Activated CD4-positive, alpha-beta memory T cell treated with anti-CD3 and anti-CD28 coated beads, Interleukin-2, amount 10 ng/mL, durations not matched to agents 7 days and 5 days (primary cell): ENCODE data around the gene SYCE3. TPM values are rescaled to one million over a fixed set of nuclear protein-coding genes. Genes with fewer than 3 reads are reported as not detected.
"Not testable (repeated sequence)": the region's sequence is repeated elsewhere in the genome, so short reads cannot be mapped to it uniquely, and the experiment has no call there.

Source experiments
- CTCF ChIA-PET: fragments of 350-600 bp; sonication (Branson Sonifier 250); formaldehyde crosslinking; loops from one replicate; lab custom pipeline; 2021; ENCODE audit warnings: antibody characterized with exemption, inconsistent platforms; lab: Charles Lee
- POLR2A ChIA-PET: fragments of 350-600 bp; sonication (Branson Sonifier 250); formaldehyde crosslinking; loops from one replicate; lab custom pipeline; 2021; ENCODE audit warnings: antibody characterized with exemption; lab: Charles Lee
- DNase-seq: peaks from one replicate; pipeline ENCODE4 v3.0.0-alpha.2; 2020
- H3K27ac Mint-ChIP-seq: one replicate; pipeline ENCODE4 v1.8.0; 2021; ENCODE audit warnings: mild to moderate bottlenecking, mixed read lengths
- H3K27me3 Mint-ChIP-seq: one replicate; pipeline ENCODE4 v1.8.0; 2021; ENCODE audit warnings: mixed read lengths
- H3K36me3 Mint-ChIP-seq: one replicate; pipeline ENCODE4 v1.8.0; 2021; ENCODE audit warnings: low read depth, mixed read lengths
- H3K4me1 Mint-ChIP-seq: one replicate; pipeline ENCODE4 v1.8.0; 2021; ENCODE audit warnings: mixed read lengths
- H3K4me3 Mint-ChIP-seq: one replicate; pipeline ENCODE4 v1.8.0; 2021; ENCODE audit warnings: mild to moderate bottlenecking, mixed read lengths
- H3K9me3 Mint-ChIP-seq: one replicate; pipeline ENCODE4 v1.8.0; 2021; ENCODE audit warnings: mixed read lengths
- total RNA-seq, 2 experiments: library from RNA; stranded (reverse); gene quantifications; one replicate each; pipeline ENCODE4 v1.2.3, GENCODE V29; 2021

SYCE3 gene, protein sequence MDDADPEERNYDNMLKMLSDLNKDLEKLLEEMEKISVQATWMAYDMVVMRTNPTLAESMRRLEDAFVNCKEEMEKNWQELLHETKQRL
- total RNA-seq: under 1 TPM; 0.58 to 0.71 TPM

DNA sequence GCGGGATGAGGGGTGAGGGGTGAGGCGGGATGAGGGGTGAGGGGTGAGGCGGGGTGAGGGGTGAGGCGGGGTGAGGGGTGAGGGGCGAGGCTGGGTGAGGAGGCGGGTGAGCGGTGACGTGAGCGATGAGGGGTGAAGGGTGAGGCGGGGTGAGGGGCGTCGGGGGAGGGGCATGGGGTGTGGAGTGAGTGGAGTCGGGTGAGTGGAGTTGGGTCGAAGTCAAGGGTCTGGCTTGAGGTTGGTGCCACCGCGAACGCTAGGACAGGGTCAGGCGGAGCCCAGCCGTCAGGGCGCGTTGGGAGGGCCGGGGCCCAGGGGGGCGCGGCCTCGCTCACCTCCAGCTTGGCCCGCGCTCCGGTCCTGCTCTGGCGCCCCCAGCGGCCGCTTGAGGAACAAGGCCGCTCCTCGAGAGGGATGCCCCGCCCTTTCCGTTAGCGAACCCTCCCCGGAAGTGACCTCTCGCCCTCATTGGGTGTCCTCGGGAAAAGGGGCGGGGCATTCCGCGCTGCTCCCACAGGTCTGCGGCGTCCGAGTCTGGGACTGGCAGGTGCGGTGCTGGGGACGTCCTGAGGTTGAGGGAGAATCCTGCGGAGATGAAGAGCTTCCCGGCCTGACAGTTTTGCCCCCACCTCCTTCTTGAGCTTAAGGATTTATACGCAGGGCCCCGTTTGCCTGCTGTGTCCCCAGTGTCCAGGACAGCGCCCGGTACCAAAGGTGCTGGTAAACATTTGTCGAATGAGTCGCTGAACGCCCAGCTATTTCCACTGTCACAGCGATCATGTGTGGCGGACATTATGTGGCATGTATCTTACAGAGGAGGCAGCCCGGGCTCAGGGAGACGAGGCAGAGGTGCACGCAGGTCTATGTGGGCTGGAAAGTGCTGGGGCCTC is at the start of gene SYCE3:
Gene SYCE3 (minus strand): TSS at position 397 of the 890 bp plus-strand sequence. CDS start 6,514 bp downstream, outside the sequence.
- POLR2A ChIA-PET: interaction anchor here (1.1 to 8.1 kb wide), 16 partner anchors 8 to 57 kb away, joined by 4 to 109 read pairs (median 12); partner anchors contain the start of genes CHKB, CPT1B, LMF2 and NCAPH2
- CTCF ChIA-PET: interaction anchor here (0.6 to 4.0 kb wide), 19 partner anchors 10 to 179 kb away, joined by 3 to 48 read pairs (median 6); partner anchors contain the start of genes ARSA, KLHDC7B, SCO2 and TYMP
- peak; percentile 98 for DNase-seq
- no peaks in the 10 kb centered on the region for H3K36me3 Mint-ChIP-seq
- peaks cover 26% of the 10 kb centered on the region for H3K4me1 Mint-ChIP-seq
- H3K4me3 Mint-ChIP-seq: peak within 1 kb of the TSS; percentile 77
- H3K9me3 Mint-ChIP-seq: no peaks in the 10 kb centered on the region
- H3K27me3 Mint-ChIP-seq: peaks cover 25% of the 10 kb centered on the region
- H3K27ac Mint-ChIP-seq: peak within 1 kb of the TSS; percentile 48

DNA sequence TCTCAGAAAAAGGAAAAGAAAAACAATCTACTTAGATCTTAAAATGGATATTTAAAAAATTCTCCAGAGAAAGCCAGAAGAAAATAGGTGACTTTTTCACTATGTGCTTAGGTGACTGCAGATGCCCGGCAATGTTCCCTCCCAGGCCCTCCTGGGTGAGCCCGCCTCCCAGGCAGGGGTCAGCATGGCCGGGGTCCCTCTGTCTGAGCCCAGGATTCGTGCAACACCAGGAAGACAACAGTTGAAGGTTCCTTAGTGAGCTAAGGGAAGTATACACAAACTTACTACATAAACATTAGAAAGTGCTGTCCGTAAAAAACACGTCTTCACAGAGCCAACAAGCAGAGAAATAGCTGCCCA is 49.4 kb upstream of the SYCE3 start:
- H3K4me3 Mint-ChIP-seq: no peak overlapping the region
- POLR2A ChIA-PET: interaction anchor here (1.9 kb wide), 1 partner anchor 9 kb away, joined by 5 read pairs; no protein-coding TSS in a partner anchor
- H3K36me3 Mint-ChIP-seq: no peaks in the 10 kb centered on the region
- DNase-seq: no peak
- CTCF ChIA-PET: interaction anchor here (1.0 kb wide), 1 partner anchor 8 kb away, joined by 3 read pairs; no protein-coding TSS in a partner anchor
- H3K9me3 Mint-ChIP-seq: no peaks in the 10 kb centered on the region
- no peak overlapping the region for H3K27ac Mint-ChIP-seq
- H3K4me1 Mint-ChIP-seq: peaks cover 3% of the 10 kb centered on the region
- peaks cover 30% of the 10 kb centered on the region for H3K27me3 Mint-ChIP-seq

DNA sequence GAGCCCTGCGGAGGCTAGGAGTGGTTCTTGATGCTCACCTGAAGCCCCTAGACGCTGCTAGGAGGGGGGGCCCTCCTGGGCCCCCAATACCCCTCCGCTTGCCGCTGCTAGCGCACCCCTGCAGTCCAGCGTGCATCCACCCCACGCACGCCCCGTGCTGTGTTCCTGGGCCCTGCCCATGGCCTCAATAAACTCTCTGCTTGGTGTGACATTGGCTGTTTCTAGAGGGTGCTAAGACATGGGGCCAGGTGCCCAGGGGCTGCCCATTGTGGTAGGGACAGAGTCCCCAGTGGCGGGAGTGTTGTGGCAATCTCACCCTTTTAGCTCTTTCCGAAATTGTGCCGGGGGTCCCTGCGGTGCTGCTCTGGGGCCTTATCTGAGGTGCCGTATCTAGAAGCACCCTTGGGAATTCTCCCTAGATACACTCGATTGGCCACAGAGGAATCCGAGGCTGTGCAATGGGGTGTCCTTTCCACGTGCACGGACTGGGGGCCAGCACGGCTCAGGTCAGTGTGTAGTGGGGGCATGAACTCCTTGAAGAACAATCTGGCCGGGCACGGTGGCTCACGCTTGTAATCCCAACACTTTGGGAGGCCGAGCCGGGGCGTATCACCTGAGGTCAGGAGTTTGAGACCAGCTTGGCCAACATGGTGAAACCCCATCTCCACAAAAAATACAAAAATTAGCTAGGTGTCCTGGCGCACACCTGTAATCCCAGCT is 48.8 kb upstream of the SYCE3 start:
- Mint-ChIP-seq H3K4me1 (peaks cover 3% of the 10 kb centered on the region), H3K27ac (no peak overlapping the region), H3K4me3 (no peak overlapping the region), H3K36me3 (no peaks in the 10 kb centered on the region), H3K27me3 (peaks cover 33% of the 10 kb centered on the region), H3K9me3 (no peaks in the 10 kb centered on the region)
- ChIA-PET CTCF (interaction anchor here (1.0 kb wide), 1 partner anchor 9 kb away, joined by 3 read pairs; no protein-coding TSS in a partner anchor), POLR2A (interaction anchor here (1.9 kb wide), 1 partner anchor 10 kb away, joined by 5 read pairs; no protein-coding TSS in a partner anchor)
- DNase-seq: no peak

DNA sequence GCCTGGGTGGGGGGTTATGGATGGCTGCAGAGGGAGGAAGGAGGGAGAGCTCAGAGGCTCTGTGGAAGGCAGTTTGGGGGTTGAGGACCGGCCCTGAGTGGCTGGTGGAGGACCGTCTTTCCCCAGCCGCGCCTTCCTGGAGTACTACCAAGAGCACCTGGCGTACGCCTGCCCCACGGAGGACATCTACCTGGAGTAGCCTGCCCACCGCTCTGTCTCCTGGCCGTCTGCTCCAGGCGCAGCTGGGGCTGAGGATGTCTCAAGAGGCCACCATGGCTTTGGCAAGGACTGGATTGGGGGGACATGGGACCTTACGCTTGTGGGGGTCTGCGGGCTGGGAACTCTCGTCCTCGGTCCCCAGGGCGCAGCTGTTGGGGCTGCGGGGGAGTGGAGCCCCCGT is 47.9 kb upstream of the SYCE3 start:
- H3K4me1 Mint-ChIP-seq: peaks cover 3% of the 10 kb centered on the region
- H3K27ac Mint-ChIP-seq: no peak overlapping the region
- no peaks in the 10 kb centered on the region for H3K36me3 Mint-ChIP-seq
- H3K27me3 Mint-ChIP-seq: peaks cover 38% of the 10 kb centered on the region
- ChIA-PET CTCF (no interaction called here), POLR2A (interaction anchor here (1.9 kb wide), 1 partner anchor 11 kb away, joined by 5 read pairs; no protein-coding TSS in a partner anchor)
- H3K4me3 Mint-ChIP-seq: no peak overlapping the region
- no peak for DNase-seq
- no peaks in the 10 kb centered on the region for H3K9me3 Mint-ChIP-seq

DNA sequence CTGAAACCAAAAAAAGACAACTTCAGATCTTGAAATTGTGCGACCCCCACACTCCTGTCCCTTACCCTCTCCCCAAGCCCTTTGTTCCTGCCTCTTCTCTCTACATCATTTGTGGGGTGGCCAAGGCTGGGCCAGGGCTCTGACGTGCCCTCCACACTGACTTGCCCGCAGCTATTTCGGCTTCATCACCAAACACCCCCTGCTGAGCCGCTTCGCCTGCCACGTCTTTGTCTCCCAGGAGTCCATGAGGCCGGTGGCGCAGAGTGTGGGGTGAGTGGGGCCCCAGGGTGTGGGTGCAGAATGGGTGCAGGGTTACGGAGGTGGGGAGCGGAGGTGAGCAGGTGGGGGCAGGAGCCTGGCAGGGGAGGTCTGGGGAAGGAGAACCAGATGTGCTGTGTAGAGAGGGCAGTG is 47.3 kb upstream of the SYCE3 start:
- Mint-ChIP-seq H3K4me1 (peaks cover 3% of the 10 kb centered on the region), H3K9me3 (no peaks in the 10 kb centered on the region), H3K4me3 (no peak overlapping the region), H3K27me3 (peaks cover 39% of the 10 kb centered on the region), H3K36me3 (no peaks in the 10 kb centered on the region), H3K27ac (no peak overlapping the region)
- ChIA-PET POLR2A (no interaction called here), CTCF (no interaction called here)
- no peak for DNase-seq

DNA sequence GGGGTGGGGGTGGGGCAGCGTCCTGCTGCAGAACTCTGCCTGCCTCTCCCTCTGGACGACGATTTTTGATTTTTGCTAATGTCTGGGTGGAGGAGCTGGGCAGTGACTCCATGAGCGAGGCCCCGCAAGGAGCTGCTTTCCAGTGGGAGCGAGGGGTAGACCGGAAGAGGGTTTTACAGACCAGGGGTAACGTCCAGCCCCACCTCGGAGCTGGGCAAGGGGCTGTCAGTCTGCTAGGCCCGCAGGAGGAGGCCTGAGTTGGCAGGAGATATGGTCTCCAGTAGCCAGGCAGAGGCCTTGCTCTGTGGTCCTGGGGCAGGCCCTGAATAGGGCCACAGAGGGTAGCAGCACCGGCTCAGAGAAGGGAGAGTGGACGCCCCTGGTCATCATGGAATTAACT is 46.9 kb upstream of the SYCE3 start:
- Mint-ChIP-seq H3K9me3 (no peaks in the 10 kb centered on the region), H3K4me1 (peaks cover 3% of the 10 kb centered on the region), H3K36me3 (no peaks in the 10 kb centered on the region), H3K27me3 (peaks cover 40% of the 10 kb centered on the region), H3K27ac (no peak overlapping the region), H3K4me3 (no peak overlapping the region)
- ChIA-PET POLR2A (no interaction called here), CTCF (no interaction called here)
- no peak for DNase-seq

DNA sequence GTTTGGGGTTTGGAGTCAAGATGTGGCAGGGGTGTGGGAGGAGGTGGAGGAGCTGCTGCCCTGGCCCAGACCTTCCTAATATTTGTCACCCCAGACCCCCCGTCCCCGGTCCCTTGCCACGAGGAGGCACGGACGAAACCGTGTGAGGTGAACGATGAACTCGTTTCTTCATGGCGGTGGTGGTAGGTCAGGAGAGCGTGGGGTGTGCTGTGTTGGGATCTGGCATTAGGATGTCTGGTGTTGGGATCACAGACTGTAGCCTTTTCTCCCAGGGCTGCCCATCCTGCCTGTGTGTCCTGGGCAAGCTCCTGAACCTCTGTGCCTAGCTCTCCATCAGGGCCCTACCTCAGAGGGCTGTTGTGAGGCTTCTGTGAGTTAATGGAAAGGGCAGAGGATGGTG is 46.3 kb upstream of the SYCE3 start:
- CTCF ChIA-PET: no interaction called here
- peaks cover 37% of the 10 kb centered on the region for H3K27me3 Mint-ChIP-seq
- POLR2A ChIA-PET: no interaction called here

DNA sequence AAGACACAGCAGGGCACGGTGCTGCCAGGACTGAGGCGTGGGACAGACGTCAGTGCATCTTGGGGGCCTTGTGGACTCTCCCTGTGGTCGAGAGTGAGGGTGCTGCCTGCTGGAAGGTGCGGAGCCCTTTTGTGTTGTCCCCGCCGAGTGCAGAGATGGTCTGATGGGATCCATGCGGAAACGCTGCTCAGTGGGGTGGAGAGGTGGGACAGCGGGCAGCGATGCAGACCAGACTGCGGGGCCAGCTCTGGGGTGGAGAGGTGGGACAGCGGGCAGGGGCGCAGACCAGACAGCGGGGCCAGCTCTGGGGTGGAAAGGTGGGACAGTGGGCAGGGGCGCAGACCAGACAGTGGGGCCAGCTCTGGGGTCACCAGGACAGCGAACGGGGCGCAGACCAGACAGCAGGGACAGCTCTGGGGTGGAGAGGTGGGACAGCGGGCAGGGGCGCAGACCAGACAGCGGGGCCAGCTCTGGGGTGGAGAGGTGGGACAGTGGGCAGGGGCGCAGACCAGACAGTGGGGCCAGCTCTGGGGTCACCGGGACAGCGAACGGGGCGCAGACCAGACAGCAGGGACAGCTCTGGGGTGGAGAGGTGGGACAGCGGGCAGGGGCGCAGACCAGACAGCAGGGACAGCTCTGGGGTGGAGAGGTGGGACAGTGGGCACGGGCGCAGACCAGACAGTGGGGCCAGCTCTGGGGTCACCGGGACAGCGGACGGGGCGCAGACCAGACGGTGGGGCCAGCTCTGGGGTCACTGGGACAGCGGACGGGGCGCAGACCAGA is 45.5 kb upstream of the SYCE3 start:
- DNase-seq, CTCF ChIA-PET, H3K4me3 Mint-ChIP-seq, H3K4me1 Mint-ChIP-seq, H3K27ac Mint-ChIP-seq, POLR2A ChIA-PET, H3K36me3 Mint-ChIP-seq, H3K9me3 Mint-ChIP-seq: not testable (repeated sequence)
- peaks cover 37% of the 10 kb centered on the region for H3K27me3 Mint-ChIP-seq

More for the DNA sequence above, 46.3 kb upstream of the SYCE3 start:
- Mint-ChIP-seq H3K4me1 (peaks cover 3% of the 10 kb centered on the region), H3K27ac (no peak overlapping the region), H3K4me3 (no peak overlapping the region), H3K36me3 (no peaks in the 10 kb centered on the region), H3K9me3 (no peaks in the 10 kb centered on the region)
- DNase-seq: no peak

DNA sequence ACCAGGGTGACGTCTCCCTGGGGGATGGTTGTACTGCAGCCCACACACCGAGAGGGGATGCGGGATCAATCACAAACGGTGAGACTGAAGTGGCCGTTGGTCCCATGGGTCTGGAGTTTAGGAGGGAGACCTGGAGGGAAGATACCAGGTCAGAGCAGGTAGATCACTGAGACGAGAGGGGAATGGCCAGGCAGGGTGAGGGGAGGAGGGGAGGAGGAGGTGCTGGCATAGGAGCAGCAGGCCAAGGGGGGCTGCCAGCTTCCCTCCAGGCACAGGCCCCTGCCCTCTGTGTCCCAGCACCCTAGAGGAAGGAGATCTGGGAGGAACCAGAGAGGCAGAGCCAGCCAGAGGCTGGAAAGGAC is 44.9 kb upstream of the SYCE3 start:
- ChIA-PET CTCF (interaction anchor here (1.6 kb wide), 1 partner anchor 12 kb away, joined by 4 read pairs; no protein-coding TSS in a partner anchor), POLR2A (interaction anchor here (1.3 kb wide), 1 partner anchor 25 kb away, joined by 4 read pairs; the partner anchor contains the start of gene CHKB)
- peaks cover 3% of the 10 kb centered on the region for H3K4me1 Mint-ChIP-seq
- no peaks in the 10 kb centered on the region for H3K36me3 Mint-ChIP-seq
- no peaks in the 10 kb centered on the region for H3K9me3 Mint-ChIP-seq
- no peak for DNase-seq
- peaks cover 38% of the 10 kb centered on the region for H3K27me3 Mint-ChIP-seq
- no peak overlapping the region for H3K27ac Mint-ChIP-seq
- no peak overlapping the region for H3K4me3 Mint-ChIP-seq

DNA sequence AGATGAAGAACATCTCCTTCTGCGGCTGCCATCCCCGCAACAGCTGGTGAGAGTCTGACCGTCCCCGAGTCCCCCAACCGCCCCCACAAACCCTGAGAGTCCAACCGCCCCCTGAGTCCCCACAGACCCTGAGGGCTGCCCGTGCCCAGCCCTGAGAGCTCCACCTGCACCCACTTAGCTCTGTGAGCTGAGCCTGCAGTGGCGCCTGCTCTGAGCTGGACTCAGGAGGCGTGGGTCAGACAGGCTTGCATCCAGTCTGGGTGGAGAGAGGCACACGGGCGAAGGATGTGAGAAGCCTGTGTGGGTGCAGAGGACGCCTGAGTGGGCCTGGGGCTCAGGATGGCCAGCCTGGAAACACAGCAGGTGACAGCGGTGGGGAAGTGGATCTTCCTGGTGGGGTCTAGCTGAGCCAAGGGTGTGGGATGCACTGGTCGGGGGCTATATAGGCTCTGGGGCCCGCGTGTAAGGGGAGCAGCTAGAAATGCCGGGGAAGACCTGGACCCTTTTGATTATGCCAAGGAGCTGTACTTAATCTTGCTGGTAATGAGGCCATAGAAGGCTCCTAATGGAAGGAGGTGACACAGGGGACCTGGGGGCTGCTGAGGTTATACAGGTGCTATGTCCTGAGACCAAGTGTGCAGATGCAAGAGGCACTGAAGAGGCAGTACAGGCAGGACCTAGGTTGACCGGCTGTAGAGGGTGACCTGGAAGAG is 44.4 kb upstream of the SYCE3 start:
- DNase-seq: no peak
- POLR2A ChIA-PET: interaction anchor here (0.8 to 1.3 kb wide), 3 partner anchors 25 to 81 kb away, joined by 3 to 4 read pairs (median 3); partner anchors contain the start of genes CHKB, SCO2 and TYMP
- Mint-ChIP-seq H3K4me1 (peaks cover 2% of the 10 kb centered on the region), H3K9me3 (no peaks in the 10 kb centered on the region), H3K4me3 (no peak overlapping the region), H3K27ac (no peak overlapping the region), H3K27me3 (peaks cover 41% of the 10 kb centered on the region), H3K36me3 (no peaks in the 10 kb centered on the region)
- CTCF ChIA-PET: interaction anchor here (1.2 to 1.6 kb wide), 2 partner anchors 13 to 82 kb away, joined by 4 read pairs; partner anchors contain the start of gene SCO2

DNA sequence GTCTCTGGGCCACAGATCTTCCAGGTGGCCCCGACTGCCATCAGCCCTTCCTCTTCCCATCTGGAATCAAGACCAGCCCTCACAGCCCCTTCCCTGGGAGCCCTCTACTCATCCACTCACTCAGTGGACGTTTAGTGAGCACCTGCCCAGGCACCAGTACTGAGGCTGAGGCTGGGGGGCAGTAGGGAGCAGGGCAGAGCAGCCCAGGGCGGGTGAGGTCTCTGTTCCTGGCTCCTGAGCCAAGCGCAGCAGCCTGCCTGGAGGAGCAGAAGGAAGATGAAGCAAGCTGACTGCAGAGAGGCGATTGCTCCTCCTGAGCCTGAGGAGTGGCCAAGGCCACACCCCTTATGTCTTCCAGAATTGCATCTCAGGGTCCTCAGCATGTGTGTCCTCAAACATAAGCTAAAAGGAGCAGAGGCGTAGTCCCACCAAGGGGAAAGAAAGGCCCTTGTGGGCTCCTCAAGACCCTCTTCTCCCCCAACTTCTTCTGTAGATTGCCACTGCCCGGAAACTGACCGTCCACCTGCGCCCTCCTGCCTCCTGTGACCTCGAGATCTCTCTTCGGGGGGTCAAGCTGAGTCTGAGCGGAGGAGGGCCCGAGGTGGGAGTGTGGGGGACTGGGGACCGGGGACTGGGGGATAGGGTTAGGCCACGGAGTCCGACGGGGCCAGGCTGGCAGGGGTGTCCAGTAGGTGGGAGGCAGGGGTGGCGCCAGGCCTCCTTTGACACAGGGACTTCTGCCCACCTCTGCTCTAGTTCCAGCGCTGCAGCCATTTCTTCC is 43.6 kb upstream of the SYCE3 start:
- CTCF ChIA-PET: interaction anchor here (0.6 to 1.6 kb wide), 3 partner anchors 11 to 81 kb away, joined by 3 to 4 read pairs (median 4); partner anchors contain the start of gene SCO2
- POLR2A ChIA-PET: interaction anchor here (0.8 to 1.3 kb wide), 3 partner anchors 24 to 81 kb away, joined by 3 to 4 read pairs (median 3); partner anchors contain the start of genes CHKB, SCO2 and TYMP
- no peak overlapping the region for H3K4me3 Mint-ChIP-seq
- no peak overlapping the region for H3K27ac Mint-ChIP-seq
- H3K36me3 Mint-ChIP-seq: no peaks in the 10 kb centered on the region
- peaks cover 6% of the 10 kb centered on the region for H3K4me1 Mint-ChIP-seq
- H3K27me3 Mint-ChIP-seq: peaks cover 44% of the 10 kb centered on the region
- no peak for DNase-seq
- no peaks in the 10 kb centered on the region for H3K9me3 Mint-ChIP-seq
